Hepatocyte (in vitro differentiated cells): ENCODE measurements around the gene FOXO1.

ENCODE experiments used
- CTCF ChIP-seq: fragments of 200-600 bp; sonication (generic); IDR thresholded peaks from 2 replicates; pipeline ENCODE4 v1.5.1; 2016; ENCODE audit warnings: antibody characterized with exemption, mild to moderate bottlenecking; ENCODE audit not compliant: poor library complexity
- EZH2phosphoT487 ChIP-seq: fragments of 200-600 bp; sonication (generic); IDR thresholded peaks from one replicate; pipeline ENCODE4 v1.6.1; 2018; ENCODE audit warnings: antibody characterized with exemption, mild to moderate bottlenecking, low read depth, moderate library complexity; ENCODE audit not compliant: unreplicated experiment, severe bottlenecking

GRCh38 chr13:40599124-40599523 lies 67.3 kb downstream of the FOXO1 start:
- no peak for TF ChIP-seq CTCF
- no peak for TF ChIP-seq EZH2phosphoT487
